ENCODE results near the gene ZNF792.

- TF ChIP-seq CTCF (IDR thresholded peaks at IDR 0.05) (no peak), POLR2AphosphoS5 (IDR thresholded peaks at IDR 0.05) (no peak), POLR2A (IDR thresholded peaks at IDR 0.05; ENCODE audit: low read depth) (no peak), EP300 (IDR thresholded peaks at IDR 0.05) (no peak)
These were observed 25.1 kb downstream of the ZNF792 start for GRCh38 chr19:34938886-34939285.
